HG03354 (cell line): Measurements from ENCODE around the gene APOBEC3G.
"Not testable (repeated sequence)": the region's sequence is repeated elsewhere in the genome, so short reads cannot be mapped to it uniquely, and the experiment has no call there.

Experiments used
- ATAC-seq: cut with Tn5 transposase; IDR thresholded peaks from one replicate; pipeline ENCODE4 v1.9.1; 2021; ENCODE audit warnings: mild to moderate bottlenecking; ENCODE audit not compliant: unreplicated experiment, poor library complexity, severe bottlenecking

The APOBEC3G gene

DNA sequence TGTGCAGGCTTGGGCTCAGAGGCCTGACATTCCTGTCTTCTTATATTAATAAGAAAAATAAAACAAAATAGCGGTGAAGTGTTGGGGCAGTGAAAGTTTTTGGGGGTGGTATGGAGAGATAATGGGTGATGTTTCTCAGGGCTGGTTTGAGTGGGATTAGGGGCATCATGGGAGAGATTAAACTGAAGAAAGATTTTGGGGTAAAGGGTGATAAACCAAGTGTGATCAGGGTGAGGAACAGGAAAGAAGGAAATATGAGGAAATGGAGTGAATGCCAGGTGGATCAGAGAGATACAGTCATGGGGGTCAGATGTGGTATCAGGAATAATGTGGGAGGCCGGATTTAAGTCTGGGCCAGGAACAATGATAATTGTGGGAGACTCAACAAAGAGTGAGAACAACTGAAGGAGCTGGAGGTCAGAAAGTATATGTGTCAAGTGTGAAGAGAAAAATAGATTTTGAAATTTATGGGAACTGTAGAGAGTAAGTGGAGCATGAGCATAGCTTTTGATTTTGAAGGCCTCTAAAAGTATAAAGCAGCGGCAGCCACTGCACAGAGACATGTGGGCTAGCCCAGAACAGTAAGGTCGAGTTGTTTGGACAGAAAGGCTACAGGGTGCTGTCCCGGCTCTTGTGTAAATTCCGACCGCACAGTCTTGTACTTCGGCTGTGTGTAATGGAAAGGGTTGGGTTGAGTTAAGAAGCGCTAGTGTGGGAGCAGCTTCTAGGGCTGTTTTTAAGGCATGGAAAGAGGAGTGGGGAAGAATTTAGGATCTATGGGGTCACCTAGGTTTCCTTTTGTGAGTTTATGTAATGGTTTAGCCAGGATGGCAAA lies 10.4 kb upstream of the APOBEC3G start:
- not testable (repeated sequence) for ATAC-seq

DNA sequence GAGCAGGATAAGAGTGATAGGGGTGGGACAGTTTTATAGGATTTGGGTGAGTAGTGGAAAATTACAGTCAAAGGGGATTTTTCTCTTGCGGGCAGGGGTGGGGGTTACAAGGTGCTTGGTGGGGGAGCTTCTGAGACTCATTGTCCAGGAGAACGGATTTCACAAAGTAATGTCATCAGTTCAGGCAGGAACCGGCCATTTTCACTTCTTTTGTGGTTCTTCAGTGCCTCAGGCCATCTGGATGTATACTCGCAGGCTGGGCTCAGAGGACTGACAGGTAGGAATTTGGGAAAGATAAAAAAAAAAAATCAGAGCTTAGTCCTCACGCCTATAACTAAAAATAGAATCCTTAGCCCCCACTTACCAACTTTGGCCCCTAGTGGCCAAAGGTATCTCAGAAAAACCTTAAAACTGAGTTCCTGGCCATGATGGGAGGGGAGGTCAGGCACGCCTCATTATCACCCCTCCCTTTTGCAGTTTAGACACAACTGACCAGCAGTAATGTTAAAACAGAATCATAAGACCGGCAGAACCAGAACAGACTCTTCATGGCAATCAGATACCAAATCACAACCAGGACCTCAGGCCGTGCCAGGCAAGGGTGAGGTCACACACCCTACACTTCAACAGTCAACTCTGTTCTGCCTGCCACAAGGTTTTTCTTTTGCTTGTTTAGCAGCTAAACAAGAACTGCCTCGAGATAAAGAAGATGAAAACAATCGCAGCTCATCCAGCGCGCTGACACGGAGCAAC lies 8.9 kb upstream of the APOBEC3G start:
- ATAC-seq: no peak

DNA sequence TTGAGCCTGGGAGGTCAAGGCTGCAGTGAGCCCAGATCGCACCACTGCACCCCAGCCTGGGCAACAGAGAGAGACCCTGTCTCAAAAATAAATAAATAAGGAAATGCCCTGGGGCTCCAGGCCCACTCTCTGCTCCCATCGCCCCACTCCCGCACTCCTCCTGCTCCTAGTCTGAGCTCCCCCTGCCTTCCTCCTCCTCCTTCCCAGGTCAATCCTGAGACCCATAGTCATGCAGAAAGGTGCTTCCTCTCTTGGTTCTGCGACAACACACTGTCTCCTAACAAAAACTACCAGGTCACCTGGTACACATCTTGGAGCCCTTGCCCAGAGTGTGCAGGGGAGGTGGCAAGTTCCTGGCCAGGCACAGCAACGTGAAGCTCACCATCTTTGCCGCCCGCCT lies 6.9 kb upstream of the APOBEC3G start:
- ATAC-seq: no peak

DNA sequence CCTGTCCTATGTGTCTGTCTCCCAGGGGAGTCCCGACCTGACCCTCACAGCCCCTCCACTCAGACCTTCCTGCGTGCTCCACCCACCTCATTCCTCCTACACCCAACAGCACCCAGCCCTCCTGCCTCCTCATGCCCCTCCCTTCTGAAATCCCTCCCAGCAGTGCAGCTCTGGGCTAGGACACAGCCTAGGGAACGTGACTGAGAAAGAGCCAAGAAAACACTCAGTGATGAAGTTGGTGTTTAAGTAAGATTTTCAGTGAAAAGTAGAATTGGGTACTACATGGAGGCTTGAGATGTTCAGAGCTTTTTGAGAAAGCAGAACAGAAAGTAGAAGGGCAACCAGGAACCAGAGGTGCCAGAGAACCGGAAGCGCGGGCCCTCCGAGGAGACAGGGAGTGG lies 4.5 kb upstream of the APOBEC3G start:
- ATAC-seq: peak; percentile 37

DNA sequence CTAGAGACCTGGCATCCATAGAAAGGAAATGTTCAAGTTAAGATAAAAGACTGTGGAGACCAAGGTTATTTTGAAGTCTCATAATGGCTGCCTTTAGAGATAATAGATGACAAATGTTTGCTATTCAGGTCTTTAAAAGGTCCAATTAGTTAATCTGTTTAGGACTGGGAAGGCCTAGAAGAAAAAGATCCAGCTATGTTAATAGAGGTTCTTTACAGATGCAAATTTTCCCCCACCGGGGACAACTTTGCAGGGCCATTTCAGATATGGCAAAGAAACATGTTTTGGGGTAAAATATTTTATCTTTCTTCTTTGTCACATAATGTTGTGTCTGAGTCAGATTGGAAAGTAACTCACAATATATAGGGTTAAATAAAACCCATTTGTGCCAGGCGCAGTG lies 3.1 kb upstream of the APOBEC3G start:
- no peak for ATAC-seq

DNA sequence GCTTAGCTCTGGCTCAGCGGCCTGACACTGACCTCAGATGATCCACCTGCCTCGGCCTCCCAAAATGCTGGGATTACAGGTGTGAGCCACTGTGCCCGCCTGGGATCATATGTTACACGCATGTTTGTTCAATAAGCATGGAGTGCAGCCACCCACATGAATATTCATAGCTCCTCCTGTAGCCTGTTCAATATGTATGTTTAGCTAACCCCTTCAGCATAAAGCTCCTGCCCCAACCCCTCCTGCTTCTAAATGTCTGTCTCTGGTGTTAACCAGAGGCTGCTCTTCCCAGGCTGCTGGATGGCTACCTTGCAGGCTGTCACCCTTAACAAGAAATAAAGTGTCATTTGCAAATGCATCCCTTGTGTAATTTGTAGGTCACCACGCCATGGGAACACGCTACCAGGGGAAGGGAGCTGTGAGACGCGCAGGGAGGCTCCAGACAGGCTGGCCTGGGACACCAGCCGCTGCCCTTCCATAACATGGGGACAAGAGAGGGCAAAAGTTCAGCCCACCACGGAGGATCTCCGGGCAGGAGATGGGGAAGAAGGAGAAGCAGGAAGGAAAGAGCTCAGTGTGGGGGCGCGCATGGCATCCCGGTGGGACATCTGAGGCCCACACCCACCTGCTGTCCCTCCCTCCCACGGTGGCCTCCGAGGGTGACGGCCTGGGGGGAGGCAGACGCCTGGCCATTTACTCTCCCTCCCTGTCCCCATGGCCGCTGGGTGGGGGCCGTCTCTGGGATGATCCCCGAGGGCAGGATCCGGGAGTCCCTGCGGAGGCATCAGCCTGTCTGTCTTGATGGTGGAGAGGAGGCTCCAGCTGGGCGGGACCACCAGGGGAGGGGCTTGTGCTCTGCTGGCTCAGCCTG lies 685 bp upstream of the APOBEC3G start:
- ATAC-seq: not testable (repeated sequence)

DNA sequence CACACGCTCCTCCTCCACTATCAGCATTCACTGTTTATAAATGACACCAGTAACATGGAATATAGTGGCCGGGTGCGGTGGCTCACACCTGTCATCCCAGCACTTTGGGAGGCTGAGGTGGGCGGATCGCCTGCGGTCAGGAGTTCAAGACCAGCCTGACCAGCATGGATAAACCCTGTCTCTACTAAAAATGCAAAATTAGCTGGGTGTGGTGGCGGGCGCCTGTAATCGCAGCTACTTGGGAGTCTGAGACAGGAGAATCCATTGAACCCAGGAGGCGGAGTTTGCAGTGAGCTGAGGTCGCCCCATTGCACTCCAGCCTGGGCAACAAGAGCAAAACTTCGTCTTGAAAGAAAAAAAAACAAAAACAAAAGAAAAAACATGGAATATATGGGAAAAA lies 837 bp downstream of the APOBEC3G start:
- ATAC-seq: not testable (repeated sequence)

DNA sequence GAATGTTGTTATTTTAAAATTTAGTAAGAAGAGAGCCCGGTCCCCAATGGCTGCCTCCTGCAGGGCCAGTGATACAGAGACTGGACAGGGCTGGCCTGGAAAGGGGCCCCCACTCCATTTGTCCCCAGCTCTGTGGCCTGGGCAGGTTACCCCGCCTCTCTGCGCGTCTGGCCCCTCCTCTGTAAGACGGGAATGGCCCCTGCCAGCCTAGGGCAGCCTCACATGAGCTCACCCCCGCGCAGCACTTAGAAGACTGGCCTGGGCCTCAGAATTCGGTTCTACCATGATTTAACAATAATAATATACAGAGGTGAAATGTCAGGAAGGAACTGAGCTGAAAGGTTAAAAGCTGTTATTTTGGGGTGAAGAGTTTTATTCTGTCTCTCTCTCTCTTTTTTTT lies 1.3 kb downstream of the APOBEC3G start:
- no peak for ATAC-seq

DNA sequence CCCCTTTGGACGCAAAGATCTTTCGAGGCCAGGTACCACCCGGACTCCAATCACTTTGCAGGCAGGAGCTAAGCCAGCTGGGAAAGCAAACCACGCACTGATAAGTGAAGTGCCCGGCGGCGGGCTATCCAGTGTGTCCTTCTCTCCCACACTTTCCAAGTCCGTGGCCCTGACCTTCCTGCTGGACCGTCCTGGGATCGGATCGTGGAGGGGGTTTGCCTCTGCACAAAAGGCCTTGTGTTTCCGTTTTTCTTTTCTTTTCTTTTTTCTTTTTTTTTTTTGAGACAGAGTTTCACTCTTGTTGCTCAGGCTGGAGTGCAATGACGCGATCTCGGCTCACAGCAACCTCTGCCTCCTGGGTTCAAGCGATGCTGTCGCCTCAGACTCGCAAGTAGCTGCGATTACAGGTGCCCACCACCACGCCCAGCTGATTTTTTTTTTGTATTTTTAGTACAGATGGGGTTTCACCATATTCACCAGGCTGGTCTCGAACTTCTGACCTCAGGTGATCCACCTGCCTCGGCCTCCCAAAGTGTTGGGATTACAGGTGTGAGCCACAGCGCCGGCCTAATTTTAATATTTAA lies 2.1 kb downstream of the APOBEC3G start:
- not testable (repeated sequence) for ATAC-seq

DNA sequence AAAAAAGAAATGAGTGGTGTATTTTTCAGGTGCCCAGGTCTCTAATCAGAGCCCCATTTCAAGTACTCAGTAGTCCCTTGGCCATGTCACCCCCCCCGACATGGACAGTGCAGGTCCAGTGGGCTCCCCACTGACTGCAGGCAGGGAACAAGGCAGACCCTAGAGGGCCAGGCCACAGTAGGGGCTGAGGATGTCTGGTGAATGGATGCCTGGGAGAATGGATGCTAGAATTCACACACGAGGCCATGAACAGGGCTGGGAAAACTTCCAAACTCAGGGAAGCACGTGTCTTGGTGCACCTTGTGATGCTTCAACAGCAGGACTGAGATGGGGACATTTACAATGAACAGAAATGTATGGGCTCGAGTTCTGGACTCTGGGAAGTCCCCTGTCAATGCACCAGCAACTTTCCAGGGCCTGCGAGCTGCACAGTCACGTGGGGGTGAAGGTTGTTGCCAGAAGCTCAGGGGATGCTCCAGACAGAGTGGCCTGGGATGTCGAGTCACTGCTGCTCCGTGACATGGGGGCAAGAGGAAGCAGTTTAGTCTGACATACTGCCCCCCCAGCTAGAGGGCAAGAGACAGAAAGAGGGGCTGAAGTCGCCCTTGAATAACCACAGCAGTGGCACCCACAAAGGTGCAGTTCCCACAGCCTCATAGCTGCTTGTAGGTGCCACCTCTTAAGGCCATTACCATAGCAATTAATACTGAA lies 3.1 kb downstream of the APOBEC3G start:
- ATAC-seq: no peak

DNA sequence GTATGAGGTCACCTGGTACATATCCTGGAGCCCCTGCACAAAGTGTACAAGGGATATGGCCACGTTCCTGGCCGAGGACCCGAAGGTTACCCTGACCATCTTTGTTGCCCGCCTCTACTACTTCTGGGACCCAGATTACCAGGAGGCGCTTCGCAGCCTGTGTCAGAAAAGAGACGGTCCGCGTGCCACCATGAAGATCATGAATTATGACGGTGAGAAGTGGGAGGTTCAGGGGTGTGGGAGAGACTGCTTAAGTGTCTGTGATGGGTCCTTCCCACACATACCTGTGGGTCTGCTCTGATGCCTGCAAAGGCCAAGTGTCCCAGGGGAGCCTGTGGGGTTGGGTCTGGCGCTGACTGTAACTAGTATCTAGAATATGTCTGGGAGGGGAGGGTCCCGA lies 3.9 kb downstream of the APOBEC3G start:
- ATAC-seq: no peak

DNA sequence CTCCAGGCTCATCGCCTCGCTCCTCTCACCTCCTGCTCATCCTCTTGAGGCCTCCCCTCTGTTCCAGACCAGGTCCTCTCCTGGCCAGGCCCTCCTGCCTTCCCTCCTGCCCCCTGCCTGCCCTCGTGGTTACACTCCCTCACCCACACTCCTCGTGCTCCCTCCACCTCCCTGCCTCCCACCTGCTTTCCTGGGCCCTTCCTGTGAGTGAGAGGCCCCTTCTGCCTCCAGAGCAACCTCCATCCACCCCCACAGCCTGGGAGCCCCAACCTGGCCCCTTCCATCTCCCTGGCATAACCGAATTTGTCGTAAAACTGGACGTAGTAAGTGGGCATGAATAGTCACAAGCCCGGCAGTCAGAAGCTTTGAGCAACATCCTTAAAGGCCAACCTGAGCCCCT lies 4.5 kb downstream of the APOBEC3G start:
- ATAC-seq: no peak

DNA sequence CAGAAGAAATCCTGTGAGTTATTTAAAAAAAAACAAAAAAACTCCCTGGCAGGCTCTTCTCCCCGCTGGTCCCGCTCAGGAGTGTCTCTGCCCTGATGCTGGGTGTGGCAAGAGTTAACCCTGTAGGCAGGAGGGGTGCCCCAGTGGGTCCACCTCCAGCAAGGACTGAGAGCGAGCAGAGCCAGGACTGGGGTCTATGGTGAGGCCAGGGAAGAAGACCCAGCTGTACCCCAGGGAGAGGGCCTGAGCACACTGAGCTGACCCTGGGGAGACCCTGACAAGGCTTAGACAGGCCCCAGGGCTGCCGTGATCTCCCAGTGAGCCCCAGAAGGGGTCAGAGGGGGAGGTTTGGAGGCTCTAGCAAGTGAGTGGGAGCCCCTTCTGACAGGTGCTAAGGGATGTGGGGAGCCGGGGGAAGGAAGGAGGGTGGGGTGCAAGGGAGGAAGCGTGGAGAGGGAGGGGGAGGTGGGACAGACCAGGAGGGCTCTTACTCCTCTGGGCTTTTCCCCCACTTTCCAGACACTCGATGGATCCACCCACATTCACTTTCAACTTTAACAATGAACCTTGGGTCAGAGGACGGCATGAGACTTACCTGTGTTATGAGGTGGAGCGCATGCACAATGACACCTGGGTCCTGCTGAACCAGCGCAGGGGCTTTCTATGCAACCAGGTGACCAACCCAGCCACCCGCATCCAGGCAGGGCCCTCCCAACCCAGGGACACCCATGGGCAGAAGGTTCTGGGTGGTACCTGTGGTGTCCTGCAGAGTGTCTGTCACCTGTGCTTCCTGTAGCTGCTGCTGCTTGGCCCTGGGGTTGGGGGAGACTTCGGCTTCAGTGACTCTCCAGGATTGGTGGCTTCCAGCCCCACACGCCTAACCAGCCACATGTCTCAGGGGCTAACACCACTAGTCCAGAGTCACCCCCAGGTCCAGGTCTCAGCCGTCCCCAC lies 6.4 kb downstream of the APOBEC3G start:
- no peak for ATAC-seq

DNA sequence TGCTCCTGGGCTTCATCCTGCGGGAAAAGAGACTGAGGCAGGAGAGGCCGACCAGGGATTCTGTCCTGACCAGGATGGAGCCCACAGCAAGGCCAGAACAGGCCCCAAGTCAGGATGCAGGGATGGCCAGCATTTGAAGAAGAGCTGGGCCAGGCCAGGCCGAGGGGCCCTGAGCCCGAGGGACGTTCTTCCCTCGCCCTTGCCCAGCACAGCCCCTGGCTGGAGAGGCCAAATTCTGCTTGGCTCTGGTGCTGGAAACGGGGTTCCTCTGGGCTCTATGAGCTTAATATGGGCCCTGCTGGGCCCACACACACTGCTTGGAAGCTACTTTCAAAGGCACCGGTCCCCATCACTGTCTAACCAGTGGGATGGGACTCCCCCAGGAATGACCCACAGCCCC lies 7.6 kb downstream of the APOBEC3G start:
- no peak for ATAC-seq

DNA sequence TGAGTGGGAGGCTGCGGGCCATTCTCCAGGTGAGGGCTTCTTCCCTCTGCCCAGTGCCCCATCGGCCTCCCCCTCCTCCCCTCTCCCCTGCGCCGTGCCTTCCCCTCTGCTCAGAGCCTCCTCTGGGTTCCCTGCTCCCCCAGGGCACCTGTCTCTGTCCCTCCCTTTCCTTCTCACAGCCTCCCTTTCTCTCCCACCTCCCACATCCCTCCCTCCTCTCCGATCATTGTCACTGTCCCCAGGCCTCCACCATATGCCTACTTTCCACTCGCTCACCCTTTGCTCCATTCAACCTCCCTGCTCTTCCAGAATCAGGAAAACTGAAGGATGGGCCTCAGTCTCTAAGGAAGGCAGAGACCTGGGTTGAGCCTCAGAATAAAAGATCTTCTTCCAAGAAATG lies 10.0 kb downstream of the APOBEC3G start:
- ATAC-seq: no peak

DNA sequence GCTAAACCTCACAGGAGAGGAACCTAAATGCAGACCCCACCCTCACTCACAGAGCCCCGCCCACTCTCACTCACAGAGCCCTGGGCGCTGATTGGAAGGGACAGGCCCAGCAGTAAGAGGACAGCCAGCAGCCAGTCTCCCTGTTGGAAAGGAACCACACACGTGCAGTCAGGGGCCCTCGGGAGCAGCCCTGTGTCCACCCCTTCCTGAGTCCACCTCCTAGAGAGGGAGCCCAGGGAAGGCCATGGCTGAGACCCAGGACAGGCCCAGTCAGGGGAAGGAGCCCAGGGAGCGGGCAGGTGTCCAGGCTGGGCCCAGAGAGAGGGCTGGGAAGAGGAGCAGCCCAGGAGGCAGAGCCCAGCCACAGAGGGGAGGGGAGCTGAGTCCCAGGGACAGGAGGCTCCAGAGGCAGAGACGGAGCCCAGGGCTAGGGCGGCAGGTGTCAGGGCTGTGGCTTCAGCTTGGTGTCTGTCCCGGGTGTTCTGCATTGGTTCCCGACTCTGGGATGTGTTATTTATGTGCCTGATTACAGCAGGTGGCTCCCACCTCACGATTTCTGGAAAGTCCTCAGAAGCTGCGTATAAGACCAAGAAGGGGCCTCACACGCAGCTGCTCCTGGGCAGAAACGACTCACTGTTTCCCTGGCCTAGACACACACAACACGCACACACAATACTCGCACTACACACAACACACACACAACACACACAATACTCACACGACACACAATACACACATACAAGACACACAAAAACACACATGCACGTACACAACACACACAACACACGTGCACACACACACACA lies 11.0 kb downstream of the APOBEC3G start:
- no peak for ATAC-seq

DNA sequence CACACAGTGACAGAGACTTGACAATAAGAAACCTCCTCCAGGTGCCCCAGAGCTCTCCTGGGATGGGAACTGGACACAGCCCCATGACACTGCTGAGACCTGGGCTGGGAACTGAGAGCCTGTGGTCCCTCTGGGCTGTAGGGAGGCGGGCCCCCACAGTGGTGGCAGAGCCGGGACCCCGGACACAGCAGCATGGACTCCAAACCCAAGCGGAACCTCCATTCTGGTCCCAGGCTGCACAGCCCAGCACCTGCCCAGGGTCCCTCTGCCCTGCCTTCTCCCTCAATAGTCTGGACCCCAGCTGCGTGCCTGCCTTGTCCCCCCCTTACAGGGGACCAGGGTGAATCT lies 11.6 kb downstream of the APOBEC3G start:
- no peak for ATAC-seq

DNA sequence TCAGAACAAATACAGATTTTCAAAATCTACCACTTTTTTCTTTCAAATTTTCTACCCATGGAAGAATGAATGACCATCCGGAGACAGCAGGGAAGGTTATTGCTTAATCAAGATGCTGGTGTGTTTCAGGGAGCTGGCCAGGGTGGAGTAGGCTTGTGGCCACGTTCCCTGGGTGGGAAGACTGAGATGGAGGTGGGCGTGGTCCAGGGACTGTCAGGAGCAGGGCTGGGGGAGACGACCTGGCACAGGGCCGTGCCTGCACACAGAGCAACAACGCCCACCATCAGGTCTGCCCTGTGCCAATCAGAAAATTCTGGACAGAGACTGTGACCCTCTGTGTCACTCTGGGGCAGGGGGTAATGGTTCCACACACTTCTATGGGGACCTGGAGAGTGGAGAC lies 12.9 kb downstream of the APOBEC3G start:
- ATAC-seq: no peak
